OCI-LY1 (cell line): ENCODE measurements around the gene CDC25C.

Experiments
- H2AFZ ChIP-seq: fragments of 200-600 bp; sonication (generic), shearing (Covaris generic); 2 replicates; pipeline ENCODE4 v1.6.0; 2014; ENCODE audit warnings: antibody characterized with exemption, mild to moderate bottlenecking, low read length
- H3F3A ChIP-seq: fragments of 200-600 bp; sonication (generic), shearing (Covaris generic); 2 replicates; pipeline ENCODE4 v1.6.0; 2014; ENCODE audit warnings: mild to moderate bottlenecking, antibody characterized with exemption, low read length, moderate library complexity; ENCODE audit not compliant: insufficient read depth
- H3K27ac ChIP-seq: fragments of 200-600 bp; sonication (generic); 2 replicates; pipeline ENCODE4 v1.5.1; 2014; ENCODE audit warnings: low read length, mixed run types, mild to moderate bottlenecking, low read depth; ENCODE audit not compliant: poor library complexity, severe bottlenecking
- H3K27me3 ChIP-seq: fragments of 200-600 bp; sonication (generic); 2 replicates; pipeline ENCODE4 v1.6.0; 2014; ENCODE audit warnings: antibody characterized with exemption, mild to moderate bottlenecking, low read length, moderate library complexity; ENCODE audit not compliant: insufficient read depth
- H3K36me3 ChIP-seq: fragments of 200-600 bp; sonication (generic); 2 replicates; pipeline ENCODE4 v1.6.1; 2014; ENCODE audit warnings: mild to moderate bottlenecking, antibody characterized with exemption, low read length, moderate library complexity, mixed read lengths; ENCODE audit not compliant: insufficient read depth
- H3K4me1 ChIP-seq: fragments of 200-600 bp; sonication (generic); 2 replicates; pipeline ENCODE4 v1.5.1; 2014; ENCODE audit warnings: mild to moderate bottlenecking, low read length, moderate library complexity; ENCODE audit not compliant: insufficient read depth, severe bottlenecking
- H3K4me2 ChIP-seq: fragments of 200-600 bp; sonication (generic), shearing (Covaris generic); 2 replicates; pipeline ENCODE4 v1.6.1; 2014; ENCODE audit warnings: low read length
- H3K4me3 ChIP-seq: fragments of 200-600 bp; sonication (generic); 2 replicates; pipeline ENCODE4 v1.5.1; 2014; ENCODE audit warnings: low read length, low read depth, mild to moderate bottlenecking, mixed read lengths; ENCODE audit not compliant: poor library complexity, severe bottlenecking
- H3K79me2 ChIP-seq: fragments of 200-600 bp; shearing (Covaris generic); 2 replicates; pipeline ENCODE4 v1.6.1; 2016; ENCODE audit warnings: mixed run types, low read length, mixed read lengths; ENCODE audit not compliant: insufficient read depth
- H3K9ac ChIP-seq: fragments of 200-600 bp; sonication (generic), shearing (Covaris generic); 2 replicates; pipeline ENCODE4 v1.6.1; 2014; ENCODE audit warnings: mild to moderate bottlenecking, low read length, mixed read lengths
- H3K9me2 ChIP-seq: fragments of 200-600 bp; sonication (generic), shearing (Covaris generic); 2 replicates; pipeline ENCODE4 v1.6.1; 2014; ENCODE audit warnings: low read depth, mild to moderate bottlenecking, low read length, mixed read lengths
- H3K9me3 ChIP-seq: fragments of 200-600 bp; shearing (Covaris generic); 2 replicates; pipeline ENCODE4 v1.6.1; 2014; ENCODE audit warnings: low read length, mixed read lengths
- H4K20me1 ChIP-seq: fragments of 200-600 bp; sonication (generic), shearing (Covaris generic); 2 replicates; pipeline ENCODE4 v1.6.0; 2016; ENCODE audit warnings: mild to moderate bottlenecking, low read length; ENCODE audit not compliant: insufficient read depth
- EZH2 ChIP-seq: fragments of 200-600 bp; sonication (generic), shearing (Covaris generic); IDR thresholded peaks from 2 replicates; pipeline ENCODE4 v1.8.0; 2017; ENCODE audit warnings: borderline replicate concordance, mixed run types, mild to moderate bottlenecking, antibody characterized with exemption, low read length, moderate library complexity, mixed read lengths
- TF ChIP-seq, protein P1 (sequence below): fragments of 200-600 bp; sonication (generic), shearing (Covaris generic); IDR thresholded peaks from 2 replicates; pipeline ENCODE4 v1.5.1; 2017; ENCODE audit warnings: mild to moderate bottlenecking, antibody characterized with exemption, low read length, moderate library complexity, mixed read lengths

Gene CDC25C

GRCh38 chr5:138352071-138352721 is 20.6 kb upstream of the CDC25C start, which contains the start of gene KDM3B:
KDM3B (plus strand) TSS chr5:138352685; CDS start chr5:138352796, 111 bp downstream.
- H3F3A ChIP-seq, result 0 out of 2 replicates have a peak, but pooled peaks cover 3% of the 10 kb centered on the region
- TF ChIP-seq EZH2, result no peak
- TF ChIP-seq, protein P1, sequence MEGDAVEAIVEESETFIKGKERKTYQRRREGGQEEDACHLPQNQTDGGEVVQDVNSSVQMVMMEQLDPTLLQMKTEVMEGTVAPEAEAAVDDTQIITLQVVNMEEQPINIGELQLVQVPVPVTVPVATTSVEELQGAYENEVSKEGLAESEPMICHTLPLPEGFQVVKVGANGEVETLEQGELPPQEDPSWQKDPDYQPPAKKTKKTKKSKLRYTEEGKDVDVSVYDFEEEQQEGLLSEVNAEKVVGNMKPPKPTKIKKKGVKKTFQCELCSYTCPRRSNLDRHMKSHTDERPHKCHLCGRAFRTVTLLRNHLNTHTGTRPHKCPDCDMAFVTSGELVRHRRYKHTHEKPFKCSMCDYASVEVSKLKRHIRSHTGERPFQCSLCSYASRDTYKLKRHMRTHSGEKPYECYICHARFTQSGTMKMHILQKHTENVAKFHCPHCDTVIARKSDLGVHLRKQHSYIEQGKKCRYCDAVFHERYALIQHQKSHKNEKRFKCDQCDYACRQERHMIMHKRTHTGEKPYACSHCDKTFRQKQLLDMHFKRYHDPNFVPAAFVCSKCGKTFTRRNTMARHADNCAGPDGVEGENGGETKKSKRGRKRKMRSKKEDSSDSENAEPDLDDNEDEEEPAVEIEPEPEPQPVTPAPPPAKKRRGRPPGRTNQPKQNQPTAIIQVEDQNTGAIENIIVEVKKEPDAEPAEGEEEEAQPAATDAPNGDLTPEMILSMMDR, result peak; percentile 99
- peak within 1 kb of the TSS; percentile 98 for H3K4me3 ChIP-seq
- peaks cover 37% of the 10 kb centered on the region for H3K36me3 ChIP-seq
- no peaks in the 10 kb centered on the region for H3K27me3 ChIP-seq
- peak within 1 kb of the TSS; percentile 95 for H3K4me2 ChIP-seq
- H3K79me2 ChIP-seq, result peaks cover 43% of the 10 kb centered on the region
- peaks cover 26% of the 10 kb centered on the region for H3K4me1 ChIP-seq
- H3K27ac ChIP-seq, result peak within 1 kb of the TSS; percentile 93
- H3K9ac ChIP-seq, result peak within 1 kb of the TSS; percentile 94
- no peak within 1 kb of the TSS for H2AFZ ChIP-seq
- no peaks in the 10 kb centered on the region for H4K20me1 ChIP-seq
- H3K9me2 ChIP-seq, result no peaks in the 10 kb centered on the region
- no peaks in the 10 kb centered on the region for H3K9me3 ChIP-seq

DNA sequence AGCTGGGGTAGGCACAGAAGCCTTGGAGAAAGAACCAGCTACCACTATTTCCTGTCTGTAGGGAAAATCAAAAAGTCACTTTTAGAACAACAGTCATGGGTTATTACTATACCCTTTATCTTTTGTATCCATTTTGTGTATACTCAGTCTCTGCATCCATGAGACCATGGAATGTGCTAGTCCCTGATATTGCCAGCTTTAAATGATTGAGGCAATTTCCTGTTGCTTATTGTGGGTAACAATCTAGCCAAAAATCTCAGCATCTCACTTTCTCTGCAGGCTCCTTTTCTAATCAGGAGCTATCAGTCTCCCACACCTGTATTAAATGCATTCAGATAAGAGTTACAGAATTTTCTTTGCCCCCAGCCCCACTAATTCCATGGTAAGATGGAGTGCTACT is 19.9 kb upstream of the CDC25C start:
- no peak overlapping the region for H3K4me3 ChIP-seq
- H3F3A ChIP-seq, result 0 out of 2 replicates have a peak, but pooled peaks cover 3% of the 10 kb centered on the region
- H4K20me1 ChIP-seq, result no peaks in the 10 kb centered on the region

DNA sequence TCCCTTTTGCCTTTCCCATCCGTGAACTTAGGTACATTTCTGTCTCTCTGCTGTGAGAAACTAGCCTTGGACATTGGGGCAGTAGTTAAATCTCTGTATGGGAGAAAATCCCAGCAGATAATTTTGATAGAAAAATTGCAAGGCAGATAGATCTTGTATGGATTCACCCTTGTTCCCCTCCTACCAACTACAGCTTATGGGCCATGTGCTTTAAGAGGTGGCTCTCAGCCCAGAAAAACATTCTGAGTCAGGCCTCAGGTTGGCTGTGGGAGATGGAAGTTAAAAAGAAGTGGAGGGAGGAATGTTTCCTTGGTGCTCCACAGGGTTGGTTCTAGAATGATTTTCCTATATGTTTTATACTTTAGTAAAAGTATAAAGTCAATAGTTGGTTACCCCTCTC is 19.5 kb upstream of the CDC25C start:
- H3K4me1 ChIP-seq, result peaks cover 24% of the 10 kb centered on the region
- no peak overlapping the region for H3K27ac ChIP-seq
- H3K9me2 ChIP-seq, result no peaks in the 10 kb centered on the region
- H3K79me2 ChIP-seq, result peaks cover 31% of the 10 kb centered on the region
- H3K4me2 ChIP-seq, result no peak overlapping the region
- no peaks in the 10 kb centered on the region for H3K27me3 ChIP-seq
- H3K36me3 ChIP-seq, result peaks cover 48% of the 10 kb centered on the region
- no peaks in the 10 kb centered on the region for H3K9me3 ChIP-seq
- 0 out of 2 replicates have a peak, but pooled peaks cover 3% of the 10 kb centered on the region for H3F3A ChIP-seq
- TF ChIP-seq, protein P1, result no peak
- TF ChIP-seq EZH2, result no peak
- no peak overlapping the region for H3K4me3 ChIP-seq
- no peak overlapping the region for H2AFZ ChIP-seq
- no peaks in the 10 kb centered on the region for H4K20me1 ChIP-seq
- H3K9ac ChIP-seq, result no peak overlapping the region

More for the DNA sequence above, 19.9 kb upstream of the CDC25C start:
- Histone ChIP-seq H3K4me1 (peaks cover 26% of the 10 kb centered on the region), H3K36me3 (peaks cover 44% of the 10 kb centered on the region), H3K9me3 (no peaks in the 10 kb centered on the region), H3K27ac (no peak overlapping the region), H3K9me2 (no peaks in the 10 kb centered on the region), H3K79me2 (peaks cover 36% of the 10 kb centered on the region), H3K27me3 (no peaks in the 10 kb centered on the region), H3K4me2 (no peak overlapping the region), H3K9ac (no peak overlapping the region), H2AFZ (no peak overlapping the region)
- no peak for TF ChIP-seq EZH2
- TF ChIP-seq, protein P1, result no peak
